HG03460 (cell line): ENCODE measurements around the gene TRIM32.
"Not testable (repeated sequence)": the region's sequence is repeated elsewhere in the genome, so short reads cannot be mapped to it uniquely, and the experiment has no call there.

ENCODE experiments used
- ATAC-seq: cut with Tn5 transposase; IDR thresholded peaks from one replicate; pipeline ENCODE4 v1.9.1; 2021; ENCODE audit not compliant: unreplicated experiment

TRIM32 gene

GRCh38 chr9:116673375-116673774 lies 13.7 kb upstream of the TRIM32 start:
- no peak for ATAC-seq

GRCh38 chr9:116674210-116674980 lies 12.7 kb upstream of the TRIM32 start:
- ATAC-seq: no peak

- no peak for ATAC-seq
Measured at GRCh38 chr9:116683535-116683934, 3.6 kb upstream of the TRIM32 start.

- no peak for ATAC-seq
Measured at GRCh38 chr9:116685166-116685565, 1.9 kb upstream of the TRIM32 start.

- no peak for ATAC-seq
Measured at GRCh38 chr9:116686135-116686534, 970 bp upstream of the TRIM32 start.

GRCh38 chr9:116686693-116687073 lies 422 bp upstream of the TRIM32 start:
- ATAC-seq: peak; percentile 36

GRCh38 chr9:116687754-116688135 lies 640 bp downstream of the TRIM32 start:
- peak; percentile 0 for ATAC-seq

- no peak for ATAC-seq
Measured at GRCh38 chr9:116688806-116689485, 1.8 kb downstream of the TRIM32 start.

GRCh38 chr9:116689486-116690032 lies 2.5 kb downstream of the TRIM32 start:
- ATAC-seq: no peak

GRCh38 chr9:116690805-116691204 lies 3.7 kb downstream of the TRIM32 start:
- ATAC-seq: not testable (repeated sequence)

- ATAC-seq: no peak
Measured at GRCh38 chr9:116691607-116692006, 4.5 kb downstream of the TRIM32 start.

- ATAC-seq: no peak
Measured at GRCh38 chr9:116692616-116693015, 5.5 kb downstream of the TRIM32 start.

- ATAC-seq: no peak
Measured at GRCh38 chr9:116693233-116693731, 6.2 kb downstream of the TRIM32 start.

- no peak for ATAC-seq
Measured at GRCh38 chr9:116694785-116695291, 7.7 kb downstream of the TRIM32 start.

GRCh38 chr9:116695438-116695837 lies 8.3 kb downstream of the TRIM32 start:
- no peak for ATAC-seq

- no peak for ATAC-seq
Measured at GRCh38 chr9:116697362-116697761, 10.3 kb downstream of the TRIM32 start.

GRCh38 chr9:116697887-116698286 lies 10.8 kb downstream of the TRIM32 start:
- no peak for ATAC-seq

GRCh38 chr9:116700279-116700678 lies 13.2 kb downstream of the TRIM32 start:
- no peak for ATAC-seq

- ATAC-seq: no peak
Measured at GRCh38 chr9:116700882-116701865, 14.1 kb downstream of the TRIM32 start.

GRCh38 chr9:116701940-116702642 lies 15.0 kb downstream of the TRIM32 start:
- ATAC-seq: no peak
